ENCODE measurements around the gene ZFYVE27.
"Not testable (repeated sequence)": the region's sequence is repeated elsewhere in the genome, so short reads cannot be mapped to it uniquely, and the experiment has no call there.

DNA sequence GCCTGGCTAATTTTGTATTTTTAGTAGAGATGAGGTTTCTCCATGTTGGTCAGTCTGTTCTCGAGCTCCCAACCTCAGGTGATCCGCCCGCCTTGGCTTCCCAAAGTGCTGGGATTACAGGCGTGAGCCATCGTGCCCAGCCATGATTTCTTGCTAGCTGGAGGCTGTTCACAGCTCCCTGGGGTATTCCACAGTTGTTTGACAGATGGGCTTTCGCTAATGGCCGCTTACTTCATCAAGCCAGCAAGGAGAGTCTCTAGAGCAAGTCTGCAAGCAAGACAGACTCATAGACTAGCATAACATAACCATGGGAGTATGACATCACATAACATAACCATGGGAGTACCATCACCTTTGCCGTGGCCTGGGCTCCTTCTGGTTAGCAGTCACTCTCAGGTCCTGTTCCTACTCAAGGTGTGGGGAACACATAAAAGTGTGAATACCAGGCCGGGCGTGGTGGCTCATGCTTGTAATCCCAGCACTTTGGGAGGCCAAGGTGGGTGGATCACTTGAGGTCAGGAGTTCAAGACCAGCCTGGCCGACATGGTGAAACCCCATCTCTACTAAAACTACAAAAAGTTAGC, 38.8 kb upstream of the ZFYVE27 start:
- TF ChIP-seq, protein P1, sequence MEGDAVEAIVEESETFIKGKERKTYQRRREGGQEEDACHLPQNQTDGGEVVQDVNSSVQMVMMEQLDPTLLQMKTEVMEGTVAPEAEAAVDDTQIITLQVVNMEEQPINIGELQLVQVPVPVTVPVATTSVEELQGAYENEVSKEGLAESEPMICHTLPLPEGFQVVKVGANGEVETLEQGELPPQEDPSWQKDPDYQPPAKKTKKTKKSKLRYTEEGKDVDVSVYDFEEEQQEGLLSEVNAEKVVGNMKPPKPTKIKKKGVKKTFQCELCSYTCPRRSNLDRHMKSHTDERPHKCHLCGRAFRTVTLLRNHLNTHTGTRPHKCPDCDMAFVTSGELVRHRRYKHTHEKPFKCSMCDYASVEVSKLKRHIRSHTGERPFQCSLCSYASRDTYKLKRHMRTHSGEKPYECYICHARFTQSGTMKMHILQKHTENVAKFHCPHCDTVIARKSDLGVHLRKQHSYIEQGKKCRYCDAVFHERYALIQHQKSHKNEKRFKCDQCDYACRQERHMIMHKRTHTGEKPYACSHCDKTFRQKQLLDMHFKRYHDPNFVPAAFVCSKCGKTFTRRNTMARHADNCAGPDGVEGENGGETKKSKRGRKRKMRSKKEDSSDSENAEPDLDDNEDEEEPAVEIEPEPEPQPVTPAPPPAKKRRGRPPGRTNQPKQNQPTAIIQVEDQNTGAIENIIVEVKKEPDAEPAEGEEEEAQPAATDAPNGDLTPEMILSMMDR (conservative IDR thresholded peaks at IDR 0.05) = not testable (repeated sequence)
- not testable (repeated sequence) for TF ChIP-seq ZFX (IDR thresholded peaks at IDR 0.05)
